HG03135 (cell line): ENCODE data around the gene PRDM10.
"Not testable (repeated sequence)": the region's sequence is repeated elsewhere in the genome, so short reads cannot be mapped to it uniquely, and the experiment has no call there.

Source experiments
- ATAC-seq: cut with Tn5 transposase; IDR thresholded peaks from one replicate; pipeline ENCODE4 v1.9.1; 2021; ENCODE audit warnings: mild to moderate bottlenecking, moderate library complexity; ENCODE audit not compliant: unreplicated experiment

Gene PRDM10, protein sequence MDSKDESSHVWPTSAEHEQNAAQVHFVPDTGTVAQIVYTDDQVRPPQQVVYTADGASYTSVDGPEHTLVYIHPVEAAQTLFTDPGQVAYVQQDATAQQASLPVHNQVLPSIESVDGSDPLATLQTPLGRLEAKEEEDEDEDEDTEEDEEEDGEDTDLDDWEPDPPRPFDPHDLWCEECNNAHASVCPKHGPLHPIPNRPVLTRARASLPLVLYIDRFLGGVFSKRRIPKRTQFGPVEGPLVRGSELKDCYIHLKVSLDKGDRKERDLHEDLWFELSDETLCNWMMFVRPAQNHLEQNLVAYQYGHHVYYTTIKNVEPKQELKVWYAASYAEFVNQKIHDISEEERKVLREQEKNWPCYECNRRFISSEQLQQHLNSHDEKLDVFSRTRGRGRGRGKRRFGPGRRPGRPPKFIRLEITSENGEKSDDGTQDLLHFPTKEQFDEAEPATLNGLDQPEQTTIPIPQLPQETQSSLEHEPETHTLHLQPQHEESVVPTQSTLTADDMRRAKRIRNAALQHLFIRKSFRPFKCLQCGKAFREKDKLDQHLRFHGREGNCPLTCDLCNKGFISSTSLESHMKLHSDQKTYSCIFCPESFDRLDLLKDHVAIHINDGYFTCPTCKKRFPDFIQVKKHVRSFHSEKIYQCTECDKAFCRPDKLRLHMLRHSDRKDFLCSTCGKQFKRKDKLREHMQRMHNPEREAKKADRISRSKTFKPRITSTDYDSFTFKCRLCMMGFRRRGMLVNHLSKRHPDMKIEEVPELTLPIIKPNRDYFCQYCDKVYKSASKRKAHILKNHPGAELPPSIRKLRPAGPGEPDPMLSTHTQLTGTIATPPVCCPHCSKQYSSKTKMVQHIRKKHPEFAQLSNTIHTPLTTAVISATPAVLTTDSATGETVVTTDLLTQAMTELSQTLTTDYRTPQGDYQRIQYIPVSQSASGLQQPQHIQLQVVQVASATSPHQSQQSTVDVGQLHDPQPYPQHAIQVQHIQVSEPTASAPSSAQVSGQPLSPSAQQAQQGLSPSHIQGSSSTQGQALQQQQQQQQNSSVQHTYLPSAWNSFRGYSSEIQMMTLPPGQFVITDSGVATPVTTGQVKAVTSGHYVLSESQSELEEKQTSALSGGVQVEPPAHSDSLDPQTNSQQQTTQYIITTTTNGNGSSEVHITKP

DNA sequence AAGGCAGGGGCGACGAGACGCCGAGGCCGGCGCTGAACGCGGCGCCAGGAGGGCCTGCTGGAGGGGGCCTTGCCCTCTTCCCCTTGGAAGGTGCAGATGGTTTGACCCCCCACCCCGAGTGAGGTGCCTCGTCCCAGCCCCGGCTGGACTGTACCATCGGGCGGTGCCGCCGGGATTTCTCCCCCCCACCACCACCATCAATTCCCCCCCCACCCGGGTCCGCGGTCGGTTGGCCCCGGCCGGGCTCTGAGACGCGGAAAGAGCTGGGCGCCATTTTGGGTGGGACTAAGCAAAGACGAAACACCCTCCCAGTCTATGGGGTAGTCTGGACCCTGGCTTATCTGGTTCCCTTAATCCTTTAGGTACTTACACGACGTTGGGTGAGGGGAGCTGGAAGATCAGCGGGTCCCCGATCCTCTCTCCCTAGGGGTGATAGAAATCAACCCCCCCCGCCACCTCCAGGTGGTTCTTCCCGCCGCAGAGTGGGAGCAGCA, at the start of gene PRDM10:
PRDM10 (minus strand) TSS at position 484 of the 494 bp plus-strand sequence. CDS start 41,871 bp downstream, outside the sequence.
- ATAC-seq: peak; percentile 49

- ATAC-seq: no peak
Observed at GRCh38 chr11:130051082-130051481, 48.4 kb upstream of the PRDM10 start.

GRCh38 chr11:130050257-130050656, 47.6 kb upstream of the PRDM10 start:
- no peak for ATAC-seq

GRCh38 chr11:130049328-130049771, 46.7 kb upstream of the PRDM10 start:
- no peak for ATAC-seq

DNA sequence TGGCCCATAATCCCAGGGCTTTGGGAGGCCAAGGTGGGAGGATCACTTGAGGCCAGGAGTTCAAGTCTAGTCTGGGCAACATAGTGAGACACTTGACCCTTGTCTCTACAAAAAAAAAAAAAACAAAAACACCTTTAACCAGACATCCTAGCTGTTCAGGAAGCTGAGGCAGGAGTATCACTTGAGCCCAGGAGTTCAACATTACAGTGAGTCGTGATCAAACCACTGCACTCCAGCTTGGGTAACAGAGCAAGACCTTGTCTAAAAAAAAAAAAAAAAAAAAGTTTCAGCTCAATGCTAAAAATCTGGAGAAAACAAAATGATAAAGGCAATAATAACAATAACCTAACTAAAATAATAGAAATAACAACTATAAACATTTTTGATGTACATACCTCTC, 44.5 kb upstream of the PRDM10 start:
- ATAC-seq: no peak

DNA sequence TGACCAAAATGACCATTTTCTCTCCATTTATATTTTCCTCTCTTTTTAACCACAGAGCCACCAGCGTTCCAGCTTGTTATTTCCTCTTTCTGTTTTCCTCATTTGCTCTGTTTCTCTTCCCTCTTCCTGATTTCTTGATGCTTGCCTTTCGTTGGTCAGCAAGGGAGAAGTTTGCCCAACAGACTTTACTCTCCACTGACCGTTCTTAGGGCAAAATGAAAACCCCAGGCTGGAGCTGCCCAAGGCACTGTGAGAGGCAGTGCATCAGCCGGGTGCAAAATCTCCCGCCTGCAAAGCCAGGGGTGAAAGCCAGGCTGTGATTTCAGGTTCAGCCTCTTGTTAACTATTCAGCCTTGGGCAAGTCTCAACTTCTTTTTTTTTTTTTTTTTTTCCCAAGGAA, 40.9 kb upstream of the PRDM10 start:
- no peak for ATAC-seq

DNA sequence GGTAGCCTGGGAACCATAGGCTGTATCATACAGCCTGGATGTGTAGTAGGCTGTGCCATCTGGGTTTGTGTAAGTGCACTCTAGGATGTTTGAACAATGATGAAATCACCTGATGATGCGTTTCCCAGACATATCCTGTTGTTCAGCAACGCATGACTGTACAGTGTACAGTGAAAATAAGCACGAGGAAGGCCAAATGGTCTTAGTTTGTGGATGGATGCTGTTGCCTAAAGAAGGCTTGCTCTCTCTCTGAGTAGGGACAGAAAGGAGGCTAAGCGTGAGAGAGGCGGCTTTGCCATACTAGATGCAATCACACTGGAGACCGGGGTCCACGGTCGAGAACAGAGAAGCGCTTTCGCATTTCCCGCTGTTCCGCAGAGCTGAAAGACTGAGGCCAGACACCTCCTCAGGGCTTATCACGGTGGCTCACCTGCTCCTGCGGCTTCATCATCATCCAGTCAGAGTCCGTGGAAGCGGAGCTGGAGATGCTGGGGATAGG, 39.5 kb upstream of the PRDM10 start:
- ATAC-seq: no peak

- ATAC-seq: no peak
Observed at GRCh38 chr11:130040281-130040940, 37.8 kb upstream of the PRDM10 start.

- ATAC-seq: no peak
Observed at GRCh38 chr11:130037881-130038585, 35.4 kb upstream of the PRDM10 start.

DNA sequence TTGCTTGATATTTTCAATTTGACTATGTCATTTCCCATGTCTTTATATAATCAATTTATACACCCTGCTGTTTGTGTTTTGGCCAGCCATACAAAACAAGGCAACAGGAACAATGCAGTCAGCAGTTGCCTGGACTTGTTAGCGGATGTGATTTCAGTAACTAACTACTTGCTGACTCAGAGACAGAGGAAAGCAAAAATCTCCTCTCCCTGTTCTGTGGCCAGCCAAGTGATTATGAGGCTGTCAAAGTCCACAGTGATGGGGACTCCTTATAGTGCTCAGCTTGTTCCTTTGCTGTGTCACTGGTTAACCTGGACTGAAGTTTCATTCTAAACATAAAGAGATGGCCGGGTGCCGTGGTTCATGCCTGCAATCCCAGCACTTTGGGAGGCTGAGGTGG, 34.4 kb upstream of the PRDM10 start:
- ATAC-seq: no peak

- ATAC-seq: no peak
Observed at GRCh38 chr11:130034236-130034635, 31.6 kb upstream of the PRDM10 start.

DNA sequence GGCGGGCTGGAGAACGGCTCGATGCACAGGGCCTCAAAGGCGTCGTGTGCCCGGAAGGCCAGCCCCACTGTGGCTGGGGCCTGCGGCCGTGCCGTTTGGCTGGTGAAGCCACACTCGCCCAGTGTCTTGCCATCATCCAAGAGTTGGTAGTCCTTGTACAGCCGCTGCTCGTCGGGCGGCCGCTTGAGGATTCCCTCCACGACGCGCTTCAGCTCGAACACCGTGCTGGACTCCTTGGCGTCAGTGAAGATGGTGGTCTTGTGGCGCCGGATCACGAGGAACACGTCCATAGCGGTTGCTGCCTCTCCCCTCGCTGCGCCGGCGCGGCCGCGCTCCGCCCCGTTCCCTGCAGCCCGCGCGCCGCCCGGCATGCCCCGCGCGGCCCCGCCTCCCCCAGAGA, 30.3 kb upstream of the PRDM10 start:
- ATAC-seq: no peak

DNA sequence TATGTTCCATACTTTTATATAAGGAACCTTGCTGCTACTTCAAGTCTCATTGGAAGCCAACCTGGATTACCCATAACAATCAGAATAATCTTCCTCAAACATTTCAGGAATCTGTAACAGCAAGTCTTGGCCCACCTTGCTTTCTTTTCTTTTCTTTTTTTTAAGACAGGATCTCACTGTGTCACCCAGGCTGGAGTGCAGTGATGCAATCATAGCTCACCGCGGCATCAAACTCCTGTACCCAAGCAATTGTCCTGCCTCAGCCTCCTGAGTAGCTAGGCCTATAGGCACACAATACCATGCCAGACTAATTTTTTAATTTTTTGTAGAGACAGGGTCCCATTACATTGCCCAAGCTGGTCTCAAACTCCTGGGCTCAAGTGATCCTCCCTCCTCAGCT, 29.3 kb upstream of the PRDM10 start:
- no peak for ATAC-seq

DNA sequence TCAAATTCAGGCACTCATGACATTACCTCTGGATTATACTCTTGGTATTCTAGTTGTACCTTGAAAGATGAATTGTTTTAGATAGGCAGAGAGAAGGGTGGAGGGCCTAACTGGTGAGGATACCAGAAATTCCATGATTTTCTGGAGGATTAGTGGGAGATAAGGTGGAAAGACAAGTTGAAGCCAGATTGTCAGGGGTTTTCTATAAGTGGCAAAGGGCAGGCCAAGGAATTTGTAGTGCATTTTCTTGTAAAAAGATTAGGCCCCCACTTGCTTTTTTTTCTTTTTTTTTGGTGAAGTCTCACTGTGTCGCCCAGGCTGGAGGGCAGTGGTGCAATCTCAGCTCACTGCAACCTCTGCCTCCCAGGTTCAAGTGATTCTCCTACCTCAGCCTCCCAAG, 28.4 kb upstream of the PRDM10 start:
- no peak for ATAC-seq

- ATAC-seq: no peak
Observed at GRCh38 chr11:130029137-130029536, 26.5 kb upstream of the PRDM10 start.

GRCh38 chr11:130025371-130025770, 22.7 kb upstream of the PRDM10 start:
- no peak for ATAC-seq

DNA sequence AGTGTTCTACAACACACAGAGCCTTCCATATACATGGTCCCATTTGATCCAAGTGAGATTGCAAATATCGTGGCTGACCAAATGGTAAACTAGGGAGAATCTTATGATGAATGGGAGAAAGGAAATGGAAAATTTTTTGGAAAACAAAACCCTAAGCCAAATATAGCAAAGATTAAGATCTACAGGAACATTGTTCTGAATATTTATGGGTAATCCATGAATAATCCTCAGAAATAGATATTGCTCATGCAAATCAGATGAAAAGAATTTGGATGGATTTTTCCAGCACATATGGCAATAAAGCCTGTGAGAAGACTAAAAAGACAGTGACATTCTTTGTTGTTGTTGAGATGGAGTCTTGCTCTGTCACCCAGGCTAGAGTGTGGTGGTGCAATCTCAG, 21.7 kb upstream of the PRDM10 start:
- ATAC-seq: no peak

- ATAC-seq: peak; percentile 96
Observed at GRCh38 chr11:130023204-130023603, 20.6 kb upstream of the PRDM10 start.

GRCh38 chr11:130022799-130023198, 20.2 kb upstream of the PRDM10 start:
- peak; percentile 27 for ATAC-seq

DNA sequence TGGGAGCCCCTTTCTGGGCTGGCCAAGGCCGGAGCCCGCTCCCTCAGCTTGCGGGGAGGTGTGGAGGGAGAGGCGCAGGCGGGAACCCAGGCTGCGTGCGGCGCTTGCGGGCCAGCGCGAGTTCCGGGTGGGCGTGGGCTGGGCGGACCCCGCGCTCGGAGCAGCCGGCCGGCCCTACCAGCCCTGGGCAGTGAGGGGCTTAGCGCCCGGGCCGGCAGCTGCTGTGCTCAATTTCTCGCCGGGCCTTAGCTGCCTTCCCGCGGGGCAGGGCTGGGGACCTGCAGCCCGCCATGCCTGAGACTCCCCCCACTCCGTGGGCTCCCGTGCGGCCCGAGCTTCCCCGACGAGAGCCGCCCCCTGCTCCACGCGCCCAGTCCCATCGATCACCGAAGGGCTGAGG, 19.0 kb upstream of the PRDM10 start:
- ATAC-seq: not testable (repeated sequence)
